Thoracic aorta (tissue), 2 donors: ENCODE data around the gene EIF6. TPM values are rescaled to one million over a fixed set of nuclear protein-coding genes. Genes with fewer than 3 reads are reported as not detected.

Source experiments
- ATAC-seq: fragments of 150-250 bp; one replicate; pipeline ENCODE4 v1.8.0; 2017; ENCODE audit warnings: low read depth; ENCODE audit not compliant: insufficient number of reproducible peaks, low FRiP score
- DNase-seq: peaks from one replicate; pipeline ENCODE4 v3.0.0-alpha.2; 2020; ENCODE audit warnings: low spot score
- H3K27ac ChIP-seq, 2 donors: fragments of 200-600 bp; sonication (generic); 1 replicate in 1 of 2; 2 replicates in 1 of 2; pipeline ENCODE4 v1.5.1; 2016; ENCODE audit warnings: mild to moderate bottlenecking in 2 of 2, moderate library complexity in 2 of 2
- H3K27me3 ChIP-seq: fragments of 200-600 bp; sonication (generic); replicated peaks from 2 replicates; pipeline ENCODE4 v1.6.0; 2016; ENCODE audit warnings: mild to moderate bottlenecking; ENCODE audit not compliant: insufficient read depth
- H3K36me3 ChIP-seq: fragments of 200-600 bp; sonication (generic); one replicate; pipeline ENCODE4 v1.5.1; 2016
- H3K4me1 ChIP-seq, 2 donors: fragments of 200-600 bp; sonication (generic); 1 replicate in 1 of 2; 2 replicates in 1 of 2; pipeline versions ENCODE4 v1.5.1 to v1.6.0; 2016; ENCODE audit warnings: low read depth in 2 of 2, mild to moderate bottlenecking in 1 of 2; ENCODE audit not compliant: control insufficient read depth in 1 of 2
- H3K4me3 ChIP-seq: fragments of 200-600 bp; sonication (generic); 2 replicates; pipeline ENCODE4 v1.5.1; 2016; ENCODE audit warnings: mild to moderate bottlenecking
- H3K9me3 ChIP-seq: fragments of 200-600 bp; sonication (generic); 2 replicates; pipeline ENCODE4 v1.5.1; 2016
- CTCF ChIP-seq: fragments of 200-600 bp; sonication (generic); IDR thresholded peaks from one replicate; pipeline ENCODE4 v1.5.1; 2019; ENCODE audit warnings: antibody characterized with exemption
- total RNA-seq, 2 donors: library from RNA; depleted of rRNA; stranded (reverse); fragments of >200 nt; gene quantifications; one replicate each; pipeline versions ENCODE4 v1.1.0 to v1.2.3, GENCODE V29; 2016

The EIF6 gene
- total RNA-seq, 2 donors from 2014 or later: 46.2 to 76.6 TPM

- no peak overlapping the region for H3K27ac ChIP-seq
- H3K27me3 ChIP-seq: no peaks in the 10 kb centered on the region
- H3K4me1 ChIP-seq: no peaks in the 10 kb centered on the region
- no peaks in the 10 kb centered on the region for H3K36me3 ChIP-seq
- ATAC-seq (no peak), DNase-seq (no peak)
- no peak for TF ChIP-seq CTCF
- H3K4me3 ChIP-seq: no peak overlapping the region
- no peaks in the 10 kb centered on the region for H3K9me3 ChIP-seq
These were observed 8.1 kb upstream of the EIF6 start for GRCh38 chr20:35292504-35293285.

GRCh38 chr20:35291654-35292503 is 7.3 kb upstream of the EIF6 start, which contains the start of gene FAM83C:
FAM83C (minus strand) TSS chr20:35292425; CDS start chr20:35292304, 121 bp downstream.
- Histone ChIP-seq H3K27ac (no peak within 1 kb of the TSS), H3K27me3 (no peaks in the 10 kb centered on the region), H3K36me3 (no peaks in the 10 kb centered on the region), H3K4me3 (no peak within 1 kb of the TSS), H3K9me3 (no peaks in the 10 kb centered on the region), H3K4me1 (no peaks in the 10 kb centered on the region)
- DNase-seq (no peak), ATAC-seq (no peak)
- TF ChIP-seq CTCF: no peak

GRCh38 chr20:35290887-35291417 is 6.4 kb upstream of the EIF6 start:
- Histone ChIP-seq H3K4me1 (no peaks in the 10 kb centered on the region), H3K27me3 (no peaks in the 10 kb centered on the region), H3K27ac (no peak overlapping the region), H3K4me3 (no peak overlapping the region), H3K9me3 (no peaks in the 10 kb centered on the region), H3K36me3 (no peaks in the 10 kb centered on the region)
- ATAC-seq (no peak), DNase-seq (no peak)
- TF ChIP-seq CTCF: no peak

GRCh38 chr20:35290186-35290886 is 5.8 kb upstream of the EIF6 start:
- ATAC-seq (no peak), DNase-seq (no peak)
- Histone ChIP-seq H3K27me3 (no peaks in the 10 kb centered on the region), H3K4me3 (no peak overlapping the region), H3K4me1 (no peaks in the 10 kb centered on the region), H3K36me3 (no peaks in the 10 kb centered on the region), H3K9me3 (no peaks in the 10 kb centered on the region), H3K27ac (no peak overlapping the region)
- TF ChIP-seq CTCF: no peak
